A549 (cell line): ENCODE results near the gene TRIM26. TPM values are rescaled to one million over a fixed set of nuclear protein-coding genes. Genes with fewer than 3 reads are reported as not detected.

ENCODE experiments used
- ATAC-seq, 2 experiments: fragments of 200-7000 bp in 1 of 2; fragments of >200 bp in 1 of 2; cut with Nextera tagmentation in 1 of 2; cut with Tn5 transposase in 1 of 2; 3 replicates each; pipeline versions ENCODE4 v1.8.0 to v1.9.1; 2018 to 2020; ENCODE audit warnings: mild to moderate bottlenecking in 1 of 2, moderate library complexity in 1 of 2
- CTCF ChIA-PET: fragments of 300-600 bp; sonication (Branson Sonifier 250); formaldehyde crosslinking; extraction: SDS; loops from one replicate; lab custom pipeline; 2021; ENCODE audit warnings: antibody characterized with exemption, inconsistent platforms; lab: Yijun Ruan, JAX
- POLR2A ChIA-PET: fragments of 350-600 bp; formaldehyde crosslinking; extraction: SDS; loops from one replicate; lab custom pipeline; 2021; ENCODE audit warnings: antibody characterized with exemption, inconsistent platforms; lab: Yijun Ruan, JAX
- DNase-seq, 2 experiments: peaks; one replicate each; pipeline versions ENCODE4 v3.0.0 to v3.0.0-alpha.2; 2011 to 2016; ENCODE audit warnings: low read depth in 1 of 2, low spot score in 1 of 2
- FAIRE-seq: peaks from 2 replicates; lab custom pipeline; 2011; peaks lifted over from hg19 to GRCh38; lab: Jason Lieb, UNC
- H3K27ac ChIP-seq, 2 experiments: fragments of >200 bp; sonication (Bioruptor Twin); formaldehyde crosslinking; 3 replicates each; pipeline ENCODE4 v1.5.1; 2016 to 2017
- H3K4me1 ChIP-seq: fragments of >200 bp; sonication (Bioruptor Twin); formaldehyde crosslinking; 3 replicates; pipeline ENCODE4 v1.6.1; 2016
- H3K4me2 ChIP-seq: fragments of >200 bp; sonication (Bioruptor Twin); formaldehyde crosslinking; 3 replicates; pipeline ENCODE4 v1.6.1; 2016
- H3K4me3 ChIP-seq: fragments of >200 bp; sonication (Bioruptor Twin); formaldehyde crosslinking; 3 replicates; pipeline ENCODE4 v1.5.1; 2016
- H3K9me3 ChIP-seq: fragments of >200 bp; sonication (Bioruptor Twin); formaldehyde crosslinking; 3 replicates; pipeline ENCODE4 v1.6.1; 2016
- ATOH8 ChIP-seq: fragments of 250-450 bp; sonication (Bioruptor Pico); IDR thresholded peaks from 2 replicates; pipeline ENCODE4 v1.5.0; 2020; ENCODE audit warnings: low read depth, mild to moderate bottlenecking, moderate library complexity
- BHLHE40 ChIP-seq: IDR thresholded peaks from 2 replicates; pipeline ENCODE4 v1.6.1; 2012; ENCODE audit warnings: low read depth, low read length, inconsistent platforms
- CBX2 ChIP-seq: fragments of 200-600 bp; sonication (generic); IDR thresholded peaks from 2 replicates; pipeline ENCODE4 v1.6.1; 2016; ENCODE audit warnings: low read depth, mild to moderate bottlenecking, borderline replicate concordance
- CBX8 ChIP-seq: fragments of 200-600 bp; sonication (generic); IDR thresholded peaks from 2 replicates; pipeline ENCODE4 v1.6.1; 2016
- CHD2 ChIP-seq: fragments of 150-350 bp; IDR thresholded peaks from 2 replicates; pipeline ENCODE4 v1.6.1; 2014; ENCODE audit warnings: low read length; ENCODE audit not compliant: partially characterized antibody
- CTCF ChIP-seq: fragments of >200 bp; sonication (Bioruptor Twin); formaldehyde crosslinking; IDR thresholded peaks from 3 replicates; pipeline ENCODE4 v1.5.1; 2016
- EHMT2 ChIP-seq: fragments of 200-600 bp; sonication (generic); IDR thresholded peaks from 2 replicates; pipeline ENCODE4 v1.6.1; 2016; ENCODE audit warnings: antibody characterized with exemption, low read depth, mild to moderate bottlenecking, moderate library complexity
- ELK1 ChIP-seq: fragments of 150-350 bp; IDR thresholded peaks from 2 replicates; pipeline ENCODE4 v1.6.1; 2014; ENCODE audit warnings: low read depth, mild to moderate bottlenecking, low read length
- FOSB ChIP-seq: fragments of 250-450 bp; sonication (Bioruptor Pico); IDR thresholded peaks from 2 replicates; pipeline ENCODE4 v1.5.0; 2020; ENCODE audit warnings: mild to moderate bottlenecking, moderate library complexity
- HOXB13 ChIP-seq: fragments of 250-450 bp; sonication (Bioruptor Pico); IDR thresholded peaks from 2 replicates; pipeline ENCODE4 v1.5.0; 2020; ENCODE audit warnings: low read depth, mild to moderate bottlenecking, moderate library complexity
- KDM1A ChIP-seq: fragments of 200-600 bp; sonication (generic); IDR thresholded peaks from 2 replicates; pipeline ENCODE4 v1.6.1; 2016; ENCODE audit warnings: low read depth, mild to moderate bottlenecking
- MAFK ChIP-seq: fragments of 450-650 bp; IDR thresholded peaks from 2 replicates; pipeline ENCODE4 v1.6.1; 2014; ENCODE audit not compliant: partially characterized antibody
- MAX ChIP-seq: IDR thresholded peaks from 2 replicates; pipeline ENCODE4 v1.6.1; 2012
- MYC ChIP-seq: IDR thresholded peaks from 2 replicates; pipeline ENCODE4 v1.6.1; 2012; ENCODE audit warnings: mild to moderate bottlenecking, inconsistent platforms, low read length, improper control_type of control experiment, borderline replicate concordance
- NFE2L2 ChIP-seq: fragments of 150-350 bp; conservative IDR thresholded peaks from 2 replicates; pipeline ENCODE4 v1.6.1; 2014; ENCODE audit warnings: low read length
- PBX3 ChIP-seq: IDR thresholded peaks from 2 replicates; pipeline ENCODE4 v1.6.1; 2012
- POLR2AphosphoS2 ChIP-seq: conservative IDR thresholded peaks from 2 replicates; pipeline ENCODE4 v1.6.1; 2012; ENCODE audit warnings: low read length, improper control_type of control experiment, inconsistent platforms
- REST ChIP-seq: fragments of 200-600 bp; sonication (generic); IDR thresholded peaks from 2 replicates; pipeline ENCODE4 v1.6.1; 2016; ENCODE audit warnings: antibody characterized with exemption, mild to moderate bottlenecking, moderate library complexity
- RNF2 ChIP-seq: fragments of 200-600 bp; sonication (generic); IDR thresholded peaks from 2 replicates; pipeline ENCODE4 v1.6.1; 2016; ENCODE audit warnings: low read depth, mild to moderate bottlenecking, antibody characterized with exemption, moderate library complexity, borderline replicate concordance
- SMC3 ChIP-seq: fragments of >200 bp; sonication (Bioruptor Twin); formaldehyde crosslinking; IDR thresholded peaks from 3 replicates; pipeline ENCODE4 v1.6.1; 2018; ENCODE audit warnings: inconsistent platforms
- TP53 ChIP-seq: fragments of 250-450 bp; sonication (Bioruptor Pico); IDR thresholded peaks from 2 replicates; pipeline ENCODE4 v1.5.0; 2021; ENCODE audit warnings: mild to moderate bottlenecking, moderate library complexity
- USF2 ChIP-seq: fragments of 450-650 bp; IDR thresholded peaks from 2 replicates; pipeline ENCODE4 v1.6.1; 2014; ENCODE audit warnings: antibody characterized with exemption
- ZFP36 ChIP-seq: fragments of 450-650 bp; IDR thresholded peaks from 2 replicates; pipeline ENCODE4 v1.6.1; 2014; ENCODE audit warnings: borderline replicate concordance; ENCODE audit not compliant: partially characterized antibody
- ZSCAN20 ChIP-seq: fragments of 250-450 bp; sonication (Bioruptor Pico); IDR thresholded peaks from 2 replicates; pipeline ENCODE4 v1.8.0; 2022; ENCODE audit warnings: mild to moderate bottlenecking, moderate library complexity
- WGBS: methylation state at CpG from one replicate; pipeline ENCODE4 v1.1.6; 2017; ENCODE audit errors: missing lambda C conversion rate; 5-methylcytosine and 5-hydroxymethylcytosine counted together
- polyA plus RNA-seq, 4 experiments: library from polyadenylated mRNA; depleted of rRNA in 3 of 4; stranded (reverse); fragments of >200 nt; fragmentation: RNase III in 1 of 4; extraction: RNeasy Plus Mini Kit Qiagen cat#74134 plus additional on column Dnase treatment in 1 of 4; gene quantifications; 2 replicates in 3 of 4; 3 replicates in 1 of 4; pipeline ENCODE4 v1.2.3, GENCODE V29; 2011 to 2017

TRIM26 gene
- polyA plus RNA-seq, 2 of the 4 experiments (the other 2 are of a cell fraction), result 30.4 TPM

- ChIA-PET POLR2A (no interaction called here), CTCF (interaction anchor here (1.4 kb wide), 1 partner anchor 223 kb away, joined by 3 read pairs; no protein-coding TSS in a partner anchor)
- no peak for ATAC-seq
- no peak for DNase-seq
- no peak overlapping the region for H3K27ac ChIP-seq
- TF ChIP-seq ZSCAN20 (CRISPR knock-in tag) (no peak), MAFK (no peak), ELK1 (no peak), KDM1A (no peak), EHMT2 (no peak), FOSB (CRISPR knock-in tag) (no peak), ZFP36 (no peak), MYC (no peak), NFE2L2 (no peak), BHLHE40 (no peak)
- H3K4me1 ChIP-seq, result no peaks in the 10 kb centered on the region
- WGBS, result 17% methylated on average over 2 of the region's 2 CpGs
- H3K4me3 ChIP-seq, result no peak overlapping the region
- H3K9me3 ChIP-seq, result no peaks in the 10 kb centered on the region
- FAIRE-seq, result no peak
- H3K4me2 ChIP-seq, result no peak overlapping the region
Measured at GRCh38 chr6:30231067-30231466, 17.9 kb upstream of the TRIM26 start.

GRCh38 chr6:30227763-30228487, 14.7 kb upstream of the TRIM26 start:
- POLR2A ChIA-PET, result interaction anchor here (1.1 kb wide), 1 partner anchor 15 kb away, joined by 3 read pairs; the partner anchor contains the start of gene TRIM26
- TF ChIP-seq ATOH8 (CRISPR knock-in tag), result no peak
- TF ChIP-seq POLR2AphosphoS2, result no peak
- no peak for TF ChIP-seq USF2
- TF ChIP-seq ZFP36, result no peak
- no peak for TF ChIP-seq CBX8
- TF ChIP-seq CTCF, result no peak
- no peak for TF ChIP-seq CBX2
- no peak for TF ChIP-seq MAX
- no peak for TF ChIP-seq TP53 (CRISPR knock-in tag)
- no peak for TF ChIP-seq PBX3
- TF ChIP-seq ELK1, result no peak
- TF ChIP-seq REST, result no peak
- no peak for TF ChIP-seq CHD2
- TF ChIP-seq RNF2, result no peak
- TF ChIP-seq SMC3, result no peak
- no peak for TF ChIP-seq HOXB13

More at GRCh38 chr6:30227763-30228487, 14.7 kb upstream of the TRIM26 start:
- no peak for ATAC-seq
- no peak overlapping the region for H3K27ac ChIP-seq
- H3K4me2 ChIP-seq, result no peak overlapping the region
- FAIRE-seq, result no peak
- no peak for DNase-seq
- CTCF ChIA-PET, result interaction anchor here (1.0 to 2.6 kb wide), 3 partner anchors 9 to 859 kb away, joined by 4 to 13 read pairs (median 8); no protein-coding TSS in a partner anchor
- H3K4me3 ChIP-seq, result no peak overlapping the region
- no peaks in the 10 kb centered on the region for H3K4me1 ChIP-seq
- H3K9me3 ChIP-seq, result peaks cover 9% of the 10 kb centered on the region; the same call in 1 of the 3 replicates
- WGBS, result 45% methylated on average over 6 of the region's 6 CpGs
